K562 (cell line): Measurements from ENCODE around the gene CCNQ.

Experiments used
- ATF1 ChIP-seq, 2 experiments: fragments of 450-650 bp in 1 of 2; IDR thresholded peaks; 2 replicates each; pipeline ENCODE4 v1.6.1; 2016; ENCODE audit warnings: missing compliant biosample characterization in 1 of 2, missing genetic modification characterization in 1 of 2
- ELF4 ChIP-seq: fragments of 450-650 bp; formaldehyde crosslinking; IDR thresholded peaks from 2 replicates; pipeline ENCODE4 v1.4.0; 2022; ENCODE audit warnings: missing genetic modification characterization
- EP300 ChIP-seq: IDR thresholded peaks from 2 replicates; pipeline ENCODE4 v1.6.1; 2012; ENCODE audit warnings: low read length, improper control_type of control experiment
- JUNB ChIP-seq: fragments of 450-650 bp; formaldehyde crosslinking; conservative IDR thresholded peaks from 2 replicates; pipeline ENCODE4 v1.4.0; 2020; ENCODE audit warnings: mild to moderate bottlenecking
- NR2C1 ChIP-seq, 2 experiments: fragments of 450-650 bp; IDR thresholded peaks; 2 replicates each; pipeline ENCODE4 v1.6.1; 2017; ENCODE audit warnings: mild to moderate bottlenecking in 2 of 2, antibody characterized with exemption in 1 of 2, inconsistent platforms in 1 of 2, missing compliant biosample characterization in 1 of 2, missing genetic modification characterization in 1 of 2

DNA sequence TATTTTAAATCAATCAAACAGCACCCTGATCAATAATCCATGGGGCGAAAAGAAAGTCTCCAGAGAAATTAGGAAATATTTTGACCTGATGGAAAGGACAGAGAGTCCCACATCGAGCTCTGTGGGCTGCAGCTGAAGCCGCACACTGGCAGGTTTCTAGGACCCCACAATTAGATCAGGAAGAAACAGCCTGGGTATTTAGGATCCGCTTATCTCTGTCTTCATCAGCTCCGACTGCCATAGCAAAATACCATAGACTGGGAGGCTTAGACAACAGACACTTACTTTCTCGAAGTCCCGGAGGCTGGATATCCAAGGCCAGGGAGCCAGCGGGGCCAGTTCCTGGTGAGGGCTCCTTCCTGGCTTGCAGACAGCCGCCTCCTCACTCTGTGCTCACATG, 36.4 kb downstream of the CCNQ start:
- TF ChIP-seq EP300 (no peak), JUNB (CRISPR knock-in tag) (no peak), ATF1 (CRISPR knock-in tag; IDR thresholded peaks at IDR 0.05) (no peak), ATF1 (tag; IDR thresholded peaks at IDR 0.05) (no peak), ELF4 (CRISPR knock-in tag) (no peak), NR2C1 (IDR thresholded peaks at IDR 0.05) (no peak), NR2C1 (tag; IDR thresholded peaks at IDR 0.05) (no peak)
